22Rv1 (cell line): Measurements from ENCODE around the gene NEDD4.

ENCODE experiments used
- CTCF ChIP-seq: fragments of 450-650 bp; IDR thresholded peaks from 2 replicates; pipeline ENCODE4 v1.5.1; 2017; ENCODE audit warnings: mild to moderate bottlenecking
- ZFX ChIP-seq: fragments of 450-650 bp; IDR thresholded peaks from 2 replicates; pipeline ENCODE4 v1.6.1; 2017; ENCODE audit warnings: antibody characterized with exemption, borderline replicate concordance

- TF ChIP-seq CTCF (no peak), ZFX (no peak)
These were observed 45.3 kb upstream of the NEDD4 start for GRCh38 chr15:56038707-56039106.
